OCI-LY1 (cell line): ENCODE data around the gene KCTD5.

Source experiments
- H2AFZ ChIP-seq: fragments of 200-600 bp; sonication (generic), shearing (Covaris generic); 2 replicates; pipeline ENCODE4 v1.6.0; 2014; ENCODE audit warnings: antibody characterized with exemption, mild to moderate bottlenecking, low read length
- H3F3A ChIP-seq: fragments of 200-600 bp; sonication (generic), shearing (Covaris generic); 2 replicates; pipeline ENCODE4 v1.6.0; 2014; ENCODE audit warnings: mild to moderate bottlenecking, antibody characterized with exemption, low read length, moderate library complexity; ENCODE audit not compliant: insufficient read depth
- H3K27ac ChIP-seq: fragments of 200-600 bp; sonication (generic); 2 replicates; pipeline ENCODE4 v1.5.1; 2014; ENCODE audit warnings: low read length, mixed run types, mild to moderate bottlenecking, low read depth; ENCODE audit not compliant: poor library complexity, severe bottlenecking
- H3K27me3 ChIP-seq: fragments of 200-600 bp; sonication (generic); 2 replicates; pipeline ENCODE4 v1.6.0; 2014; ENCODE audit warnings: antibody characterized with exemption, mild to moderate bottlenecking, low read length, moderate library complexity; ENCODE audit not compliant: insufficient read depth
- H3K36me3 ChIP-seq: fragments of 200-600 bp; sonication (generic); 2 replicates; pipeline ENCODE4 v1.6.1; 2014; ENCODE audit warnings: mild to moderate bottlenecking, antibody characterized with exemption, low read length, moderate library complexity, mixed read lengths; ENCODE audit not compliant: insufficient read depth
- H3K4me1 ChIP-seq: fragments of 200-600 bp; sonication (generic); 2 replicates; pipeline ENCODE4 v1.5.1; 2014; ENCODE audit warnings: mild to moderate bottlenecking, low read length, moderate library complexity; ENCODE audit not compliant: insufficient read depth, severe bottlenecking
- H3K4me2 ChIP-seq: fragments of 200-600 bp; sonication (generic), shearing (Covaris generic); 2 replicates; pipeline ENCODE4 v1.6.1; 2014; ENCODE audit warnings: low read length
- H3K4me3 ChIP-seq: fragments of 200-600 bp; sonication (generic); 2 replicates; pipeline ENCODE4 v1.5.1; 2014; ENCODE audit warnings: low read length, low read depth, mild to moderate bottlenecking, mixed read lengths; ENCODE audit not compliant: poor library complexity, severe bottlenecking
- H3K79me2 ChIP-seq: fragments of 200-600 bp; shearing (Covaris generic); 2 replicates; pipeline ENCODE4 v1.6.1; 2016; ENCODE audit warnings: mixed run types, low read length, mixed read lengths; ENCODE audit not compliant: insufficient read depth
- H3K9ac ChIP-seq: fragments of 200-600 bp; sonication (generic), shearing (Covaris generic); 2 replicates; pipeline ENCODE4 v1.6.1; 2014; ENCODE audit warnings: mild to moderate bottlenecking, low read length, mixed read lengths
- H3K9me2 ChIP-seq: fragments of 200-600 bp; sonication (generic), shearing (Covaris generic); 2 replicates; pipeline ENCODE4 v1.6.1; 2014; ENCODE audit warnings: low read depth, mild to moderate bottlenecking, low read length, mixed read lengths
- H3K9me3 ChIP-seq: fragments of 200-600 bp; shearing (Covaris generic); 2 replicates; pipeline ENCODE4 v1.6.1; 2014; ENCODE audit warnings: low read length, mixed read lengths
- H4K20me1 ChIP-seq: fragments of 200-600 bp; sonication (generic), shearing (Covaris generic); 2 replicates; pipeline ENCODE4 v1.6.0; 2016; ENCODE audit warnings: mild to moderate bottlenecking, low read length; ENCODE audit not compliant: insufficient read depth
- CTCF ChIP-seq: fragments of 200-600 bp; sonication (generic), shearing (Covaris generic); IDR thresholded peaks from 2 replicates; pipeline ENCODE4 v1.5.1; 2017; ENCODE audit warnings: mild to moderate bottlenecking, antibody characterized with exemption, low read length, moderate library complexity, mixed read lengths
- EZH2 ChIP-seq: fragments of 200-600 bp; sonication (generic), shearing (Covaris generic); IDR thresholded peaks from 2 replicates; pipeline ENCODE4 v1.8.0; 2017; ENCODE audit warnings: borderline replicate concordance, mixed run types, mild to moderate bottlenecking, antibody characterized with exemption, low read length, moderate library complexity, mixed read lengths

Gene KCTD5

GRCh38 chr16:2698103-2698870 is 16.0 kb downstream of the KCTD5 start:
- Histone ChIP-seq H3K4me2 (no peak overlapping the region), H3K4me3 (no peak overlapping the region), H3F3A (no peaks in the 10 kb centered on the region), H4K20me1 (no peaks in the 10 kb centered on the region), H3K79me2 (no peaks in the 10 kb centered on the region), H3K27ac (no peak overlapping the region), H3K4me1 (peaks cover 4% of the 10 kb centered on the region), H3K9me2 (no peaks in the 10 kb centered on the region), H3K27me3 (no peaks in the 10 kb centered on the region), H3K36me3 (peaks cover 21% of the 10 kb centered on the region; the same call in 1 of the 2 replicates), H3K9me3 (no peaks in the 10 kb centered on the region), H3K9ac (no peak overlapping the region), H2AFZ (no peak overlapping the region)
- TF ChIP-seq EZH2, result no peak
- TF ChIP-seq CTCF, result no peak

- H3K79me2 ChIP-seq, result no peaks in the 10 kb centered on the region
- no peaks in the 10 kb centered on the region for H3K9me3 ChIP-seq
- H3K9ac ChIP-seq, result no peak overlapping the region
- no peaks in the 10 kb centered on the region for H4K20me1 ChIP-seq
- no peaks in the 10 kb centered on the region for H3F3A ChIP-seq
- H3K4me3 ChIP-seq, result no peak overlapping the region
- no peaks in the 10 kb centered on the region for H3K4me1 ChIP-seq
- H2AFZ ChIP-seq, result no peak overlapping the region
- H3K27me3 ChIP-seq, result no peaks in the 10 kb centered on the region
- H3K36me3 ChIP-seq, result peaks cover 21% of the 10 kb centered on the region; the same call in 1 of the 2 replicates
- TF ChIP-seq CTCF (no peak), EZH2 (no peak)
- no peaks in the 10 kb centered on the region for H3K9me2 ChIP-seq
- no peak overlapping the region for H3K4me2 ChIP-seq
- H3K27ac ChIP-seq, result no peak overlapping the region
Observed at GRCh38 chr16:2698965-2699750, 16.8 kb downstream of the KCTD5 start.

GRCh38 chr16:2699791-2700600 is 17.7 kb downstream of the KCTD5 start:
- H3K4me1 ChIP-seq, result no peaks in the 10 kb centered on the region
- no peaks in the 10 kb centered on the region for H3K9me2 ChIP-seq
- H3K27ac ChIP-seq, result no peak overlapping the region
- no peaks in the 10 kb centered on the region for H3F3A ChIP-seq
- no peak overlapping the region for H3K4me3 ChIP-seq
- H3K9ac ChIP-seq, result no peak overlapping the region
- no peak overlapping the region for H2AFZ ChIP-seq
- no peaks in the 10 kb centered on the region for H3K27me3 ChIP-seq
- H4K20me1 ChIP-seq, result no peaks in the 10 kb centered on the region
- H3K36me3 ChIP-seq, result peaks cover 21% of the 10 kb centered on the region; the same call in 1 of the 2 replicates
- H3K4me2 ChIP-seq, result no peak overlapping the region
- no peaks in the 10 kb centered on the region for H3K9me3 ChIP-seq
- TF ChIP-seq EZH2 (no peak), CTCF (no peak)
- H3K79me2 ChIP-seq, result no peaks in the 10 kb centered on the region
